Activated B cell treated with CpG ODN at 0.5 μM for 24 hours (primary cell): Measurements from ENCODE around the gene SETD3. TPM values are rescaled to one million over a fixed set of nuclear protein-coding genes. Genes with fewer than 3 reads are reported as not detected.

Experiments
- ATAC-seq: fragments of 200-7000 bp; cut with Tn5 transposase; one replicate; pipeline ENCODE4 v1.10.0; 2021; ENCODE audit warnings: low read depth, mild to moderate bottlenecking, moderate library complexity
- CTCF ChIA-PET: fragments of 350-600 bp; sonication (Branson Sonifier 250); formaldehyde crosslinking; loops from one replicate; lab custom pipeline; 2021; ENCODE audit warnings: antibody characterized with exemption; lab: Charles Lee
- POLR2A ChIA-PET: fragments of 350-600 bp; sonication (Branson Sonifier 250); formaldehyde crosslinking; loops from one replicate; lab custom pipeline; 2021; ENCODE audit warnings: antibody characterized with exemption; lab: Charles Lee
- DNase-seq: peaks from one replicate; pipeline ENCODE4 v3.0.0; 2022
- H3K27ac Mint-ChIP-seq: one replicate; pipeline ENCODE4 v1.8.0; 2020; ENCODE audit warnings: mixed read lengths
- H3K27me3 Mint-ChIP-seq: one replicate; pipeline ENCODE4 v1.8.0; 2021; ENCODE audit warnings: mixed read lengths
- H3K36me3 Mint-ChIP-seq: one replicate; pipeline ENCODE4 v1.8.0; 2021; ENCODE audit warnings: low read depth, mixed read lengths
- H3K4me1 Mint-ChIP-seq: one replicate; pipeline ENCODE4 v1.8.0; 2021; ENCODE audit warnings: mixed read lengths
- H3K4me3 Mint-ChIP-seq: one replicate; pipeline ENCODE4 v1.8.0; 2020; ENCODE audit warnings: mild to moderate bottlenecking, mixed read lengths
- H3K9me3 Mint-ChIP-seq: one replicate; pipeline ENCODE4 v1.8.0; 2020; ENCODE audit warnings: mixed read lengths
- CTCF ChIP-seq: fragments of 200-600 bp; IDR thresholded peaks from one replicate; pipeline ENCODE4 v1.8.0; 2022; ENCODE audit warnings: antibody characterized with exemption, mild to moderate bottlenecking
- intact Hi-C: fragments of 100-400 bp; cut with micrococcal nuclease; formaldehyde crosslinking; loops from one replicate; pipeline ENCODE4 v1.15.1; 2024
- total RNA-seq: library from RNA; stranded (reverse); gene quantifications from 2 replicates; pipeline ENCODE4 v1.2.3, GENCODE V29; 2022

SETD3 gene
- total RNA-seq, 1 donor from 2014 or later, result 31.9 TPM

- no peak for TF ChIP-seq CTCF
- Mint-ChIP-seq H3K36me3 (no peaks in the 10 kb centered on the region), H3K4me3 (peak overlapping the region; percentile 45), H3K27ac (no peak overlapping the region), H3K4me1 (peaks cover 22% of the 10 kb centered on the region), H3K27me3 (peaks cover 2% of the 10 kb centered on the region), H3K9me3 (no peaks in the 10 kb centered on the region)
- no peak for ATAC-seq
- POLR2A ChIA-PET, result interaction anchor here (0.6 kb wide), 1 partner anchor 8 kb away, joined by 3 read pairs; no protein-coding TSS in a partner anchor
- DNase-seq, result no peak
- CTCF ChIA-PET, result interaction anchor here (1.2 kb wide), 1 partner anchor 10 kb away, joined by 3 read pairs; no protein-coding TSS in a partner anchor
- intact Hi-C loops, result no loop called here
Measured at GRCh38 chr14:99380991-99381687, 99.5 kb downstream of the SETD3 start.

GRCh38 chr14:99380402-99380801 lies 100.3 kb downstream of the SETD3 start:
- POLR2A ChIA-PET, result interaction anchor here (0.6 kb wide), 1 partner anchor 9 kb away, joined by 3 read pairs; no protein-coding TSS in a partner anchor
- intact Hi-C loops, result no loop called here

GRCh38 chr14:99378782-99379214 lies 101.9 kb downstream of the SETD3 start:
- Mint-ChIP-seq H3K27me3 (peaks cover 4% of the 10 kb centered on the region), H3K36me3 (no peaks in the 10 kb centered on the region), H3K27ac (no peak overlapping the region), H3K9me3 (no peaks in the 10 kb centered on the region), H3K4me3 (no peak overlapping the region), H3K4me1 (peaks cover 22% of the 10 kb centered on the region)
- no peak for ATAC-seq
- TF ChIP-seq CTCF, result no peak
- POLR2A ChIA-PET, result no interaction called here
- CTCF ChIA-PET, result no interaction called here
- DNase-seq, result no peak
- intact Hi-C loops, result no loop called here

More at GRCh38 chr14:99380402-99380801, 100.3 kb downstream of the SETD3 start:
- peaks cover 22% of the 10 kb centered on the region for H3K4me1 Mint-ChIP-seq
- DNase-seq (no peak), ATAC-seq (peak; percentile 60)
- peak overlapping the region; percentile 45 for H3K4me3 Mint-ChIP-seq
- H3K27me3 Mint-ChIP-seq, result peaks cover 2% of the 10 kb centered on the region
- H3K27ac Mint-ChIP-seq, result peak overlapping the region; percentile 20
- no peak for TF ChIP-seq CTCF
- CTCF ChIA-PET, result no interaction called here
- no peaks in the 10 kb centered on the region for H3K36me3 Mint-ChIP-seq
- H3K9me3 Mint-ChIP-seq, result no peaks in the 10 kb centered on the region

- no peaks in the 10 kb centered on the region for H3K9me3 Mint-ChIP-seq
- ChIA-PET POLR2A (no interaction called here), CTCF (no interaction called here)
Measured at GRCh38 chr14:99377951-99378350, 102.7 kb downstream of the SETD3 start.

More at GRCh38 chr14:99377951-99378350, 102.7 kb downstream of the SETD3 start:
- intact Hi-C loops, result no loop called here
- Mint-ChIP-seq H3K4me1 (peaks cover 22% of the 10 kb centered on the region), H3K36me3 (no peaks in the 10 kb centered on the region), H3K27me3 (peaks cover 9% of the 10 kb centered on the region), H3K4me3 (no peak overlapping the region), H3K27ac (no peak overlapping the region)
- ATAC-seq (no peak), DNase-seq (no peak)
- no peak for TF ChIP-seq CTCF
